ENCODE data around the gene NR2E1.

DNA sequence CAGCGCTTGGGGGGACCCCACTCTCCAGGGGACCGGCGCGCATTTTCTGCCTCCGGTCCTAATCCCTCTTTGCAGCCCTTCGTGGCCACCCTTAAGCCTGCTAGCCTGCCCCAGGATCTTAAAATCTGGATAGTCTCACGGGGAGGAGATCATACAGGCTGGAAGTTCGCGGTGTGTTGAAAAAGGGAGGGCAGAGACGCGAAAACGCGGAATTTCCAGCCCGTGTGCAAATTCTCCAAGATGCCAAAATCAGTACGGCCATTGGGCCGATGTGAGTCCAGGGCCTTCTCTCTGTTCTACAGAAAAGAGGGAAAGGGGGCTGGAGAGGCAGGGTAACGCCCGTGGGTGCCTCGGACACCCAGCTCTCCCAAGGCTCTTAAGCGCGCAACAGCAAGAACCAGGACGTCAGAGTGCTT lies 9.4 kb downstream of the NR2E1 start:
- TF ChIP-seq RFX5 (IDR thresholded peaks at IDR 0.05; ENCODE audit: low read depth, low read length): no peak
- no peak for TF ChIP-seq POLR2A (IDR thresholded peaks at IDR 0.05; ENCODE audit: low read depth, low read length)
- no peak for TF ChIP-seq CEBPB (IDR thresholded peaks at IDR 0.05; ENCODE audit: borderline replicate concordance in 1 of 2, low read depth in 2 of 2, low read length in 2 of 2)
- no peak for TF ChIP-seq NR2C2 (IDR thresholded peaks at IDR 0.05; ENCODE audit: borderline replicate concordance, control insufficient read depth, insufficient read length, low read depth)
- TF ChIP-seq HDGF (IDR thresholded peaks at IDR 0.05): no peak
- no peak for TF ChIP-seq CTCF (IDR thresholded peaks at IDR 0.05 in 2 of 3, conservative IDR thresholded peaks at IDR 0.05 in 1 of 3; ENCODE audit: control insufficient read depth in 2 of 3, extremely low read depth in 1 of 3, insufficient read depth in 1 of 3, low read depth in 3 of 3, low read length in 3 of 3)
- no peak for TF ChIP-seq MXI1 (IDR thresholded peaks at IDR 0.05; ENCODE audit: low read depth, low read length)
- TF ChIP-seq TCF12 (IDR thresholded peaks at IDR 0.05; ENCODE audit: low read depth, low read length): no peak
- TF ChIP-seq PML (IDR thresholded peaks at IDR 0.05; ENCODE audit: low read length): no peak
- no peak for TF ChIP-seq CREB1 (IDR thresholded peaks at IDR 0.05; ENCODE audit: low read depth)
- TF ChIP-seq MAX (IDR thresholded peaks at IDR 0.05; ENCODE audit: low read depth, low read length): no peak
- TF ChIP-seq RCOR1 (conservative IDR thresholded peaks at IDR 0.05; ENCODE audit: low read depth, low read length): no peak

Data from GM12878 (cell line).